Endothelial cell of umbilical vein (primary cell): ENCODE data around the gene OTULINL. TPM values are rescaled to one million over a fixed set of nuclear protein-coding genes. Genes with fewer than 3 reads are reported as not detected.

Experiments
- Bru-seq: library from RNA; stranded (reverse); fragments of 400-500 nt; gene quantifications from one replicate; lab custom pipeline; 2021; lab: Mats Ljungman, UMichigan
- BruChase-seq, 2 experiments: library from RNA; stranded (reverse); fragments of 400-500 nt; gene quantifications; one replicate each; lab custom pipeline; 2021; lab: Mats Ljungman, UMichigan
- BruUV-seq: library from RNA; stranded (reverse); fragments of 400-500 nt; replicated peaks from 2 replicates; lab custom pipeline; 2021; lab: Mats Ljungman, UMichigan
- CTCF ChIA-PET: fragments of 300-600, 350-600 bp; sonication (Branson Sonifier 250); formaldehyde crosslinking; loops from one replicate; lab custom pipeline; 2021; ENCODE audit warnings: antibody characterized with exemption, inconsistent platforms; lab: Charles Lee
- POLR2A ChIA-PET: fragments of 300-600, 350-600 bp; sonication (Branson Sonifier 250); formaldehyde crosslinking; loops from one replicate; lab custom pipeline; 2021; ENCODE audit warnings: antibody characterized with exemption, inconsistent platforms; lab: Charles Lee
- DNase-seq: peaks from one replicate; pipeline ENCODE4 v3.0.0-alpha.2; 2011; ENCODE audit warnings: low read depth, low spot score
- FAIRE-seq: peaks from 2 replicates; lab custom pipeline; 2011; peaks lifted over from hg19 to GRCh38; lab: Jason Lieb, UNC
- H2AFZ ChIP-seq: 2 replicates; pipeline ENCODE4 v1.6.0; 2012; ENCODE audit warnings: low read depth, low read length, control low read depth, inconsistent platforms
- H3K27ac ChIP-seq: 2 replicates; pipeline ENCODE4 v1.5.1; 2011; ENCODE audit warnings: low read depth, mild to moderate bottlenecking, control low read depth, low read length, moderate library complexity; ENCODE audit not compliant: insufficient read depth
- H3K27me3 ChIP-seq, 2 experiments: 2 replicates each; pipeline versions ENCODE4 v1.6.0 to v1.6.1; 2011; ENCODE audit warnings: low read length in 2 of 2, mixed read lengths in 1 of 2; ENCODE audit not compliant: control insufficient read depth in 2 of 2, insufficient read depth in 2 of 2
- H3K36me3 ChIP-seq, 2 experiments: 2 replicates in 1 of 2; 3 replicates in 1 of 2; pipeline ENCODE4 v1.5.1; 2011; ENCODE audit warnings: low read length in 2 of 2, mild to moderate bottlenecking in 1 of 2, moderate library complexity in 1 of 2; ENCODE audit not compliant: control insufficient read depth in 2 of 2, insufficient read depth in 2 of 2; ENCODE audit errors: extremely low read depth in 1 of 2
- H3K4me1 ChIP-seq: 3 replicates; pipeline ENCODE4 v1.5.1; 2011; ENCODE audit warnings: mild to moderate bottlenecking, low read length; ENCODE audit not compliant: control insufficient read depth, insufficient read depth; ENCODE audit errors: extremely low read depth
- H3K4me2 ChIP-seq: 2 replicates; pipeline ENCODE4 v1.6.1; 2011; ENCODE audit warnings: low read length, control low read depth, mixed read lengths; ENCODE audit not compliant: insufficient read depth
- H3K4me3 ChIP-seq, 3 experiments: fragments of 200-600 bp in 1 of 3; sonication (generic), shearing (Covaris generic) in 1 of 3; replicated peaks in 1 of 3; 2 replicates each; pipeline ENCODE4 v1.5.1; 2011 to 2016; ENCODE audit warnings: control low read depth in 3 of 3, low read length in 3 of 3, mild to moderate bottlenecking in 2 of 3, inconsistent platforms in 1 of 3, low read depth in 1 of 3, moderate library complexity in 1 of 3; ENCODE audit not compliant: insufficient read depth in 1 of 3
- H3K79me2 ChIP-seq: 2 replicates; pipeline ENCODE4 v1.6.0; 2012; ENCODE audit warnings: low read length, inconsistent platforms; ENCODE audit not compliant: control insufficient read depth, insufficient read depth
- H3K9ac ChIP-seq: replicated peaks from 2 replicates; pipeline ENCODE3; 2011; ENCODE audit warnings: low read length, control low read depth; ENCODE audit not compliant: insufficient read depth; ENCODE audit errors: extremely low read depth
- H3K9me1 ChIP-seq: replicated peaks from 3 replicates; pipeline ENCODE4 v1.6.0; 2011; ENCODE audit warnings: mild to moderate bottlenecking, low read length; ENCODE audit not compliant: control insufficient read depth, insufficient read depth; ENCODE audit errors: extremely low read depth
- H3K9me3 ChIP-seq: replicated peaks from 2 replicates; pipeline ENCODE4 v1.5.1; 2012; ENCODE audit warnings: low read length, inconsistent platforms; ENCODE audit not compliant: control insufficient read depth, insufficient read depth
- H4K20me1 ChIP-seq: replicated peaks from 2 replicates; pipeline ENCODE3; 2011; ENCODE audit warnings: mild to moderate bottlenecking, low read length; ENCODE audit not compliant: control insufficient read depth, insufficient read depth; ENCODE audit errors: extremely low read depth
- EZH2 ChIP-seq: IDR thresholded peaks from 2 replicates; pipeline ENCODE4 v1.6.1; 2012; ENCODE audit warnings: borderline replicate concordance, low read depth, mild to moderate bottlenecking, moderate library complexity, low read length, inconsistent platforms; ENCODE audit not compliant: severe bottlenecking
- FOS ChIP-seq: IDR thresholded peaks from 2 replicates; pipeline ENCODE4 v1.6.1; 2011; ENCODE audit warnings: mild to moderate bottlenecking, low read length, moderate library complexity, borderline replicate concordance; ENCODE audit not compliant: insufficient read depth
- GATA2 ChIP-seq: IDR thresholded peaks from 2 replicates; pipeline ENCODE4 v1.7.0; 2011; ENCODE audit warnings: low read depth, mild to moderate bottlenecking, moderate library complexity, mixed read lengths, low read length; ENCODE audit not compliant: insufficient read length, insufficient read depth
- JUN ChIP-seq: IDR thresholded peaks from 2 replicates; pipeline ENCODE4 v1.6.1; 2011; ENCODE audit warnings: borderline replicate concordance, low read depth; ENCODE audit not compliant: insufficient read length, insufficient read depth
- MYC ChIP-seq: IDR thresholded peaks from one replicate; pipeline ENCODE4 v1.6.1; 2011; ENCODE audit warnings: mild to moderate bottlenecking, low read depth, low read length
- POLR2A ChIP-seq: IDR thresholded peaks from 2 replicates; pipeline ENCODE4 v1.6.1; 2012; ENCODE audit warnings: low read depth, mild to moderate bottlenecking, control low read depth, low read length
- POLR2AphosphoS5 ChIP-seq: IDR thresholded peaks from 2 replicates; pipeline ENCODE4 v1.6.1; 2012; ENCODE audit warnings: low read depth, mild to moderate bottlenecking, control low read depth, low read length, moderate library complexity; ENCODE audit not compliant: insufficient read depth
- dilution Hi-C: fragments of 300-500 bp; cut with MboI; formaldehyde crosslinking; loops from one replicate; pipeline ENCODE4 v1.15.0; 2019; ENCODE audit warnings: low sequenced_read_pairs; ENCODE audit not compliant: extremely low pct_ligation_motif_present
- intact Hi-C: fragments of 100-400 bp; cut with micrococcal nuclease; formaldehyde crosslinking; loops from one replicate; pipeline ENCODE4 v1.10.0; 2022
- long read RNA-seq: library from polyadenylated mRNA; stranded (forward); transcript quantifications from one replicate; pipeline ENCODE4 v2.0.0, GENCODE V29; 2021
- polyA minus RNA-seq, 3 experiments: library from RNA; depleted of rRNA, polyadenylated mRNA; stranded (reverse); fragments of >200 nt; gene quantifications; 1 replicate in 1 of 3; 2 replicates in 2 of 3; pipeline ENCODE4 v1.2.3, GENCODE V29; 2011
- polyA plus RNA-seq, 4 experiments: library from polyadenylated mRNA; depleted of rRNA in 3 of 4; stranded (reverse) in 3 of 4; unstranded in 1 of 4; fragments of >200 nt; gene quantifications; 2 replicates each; pipeline versions ENCODE4 v1.2.1 to v1.2.3, GENCODE V29; 2011 to 2012; ENCODE audit warnings: missing spikeins in 1 of 4
- total RNA-seq: library from RNA; stranded (reverse); gene quantifications from 2 replicates; pipeline ENCODE4 v1.2.3, GENCODE V29; 2021
- TF ChIP-seq, protein P1 (sequence below): IDR thresholded peaks from 2 replicates; pipeline ENCODE4 v1.6.1; 2011; ENCODE audit not compliant: insufficient read depth, insufficient read length
- TF ChIP-seq, protein P2 (sequence below), 2 donors: IDR thresholded peaks; 1 replicate in 1 of 2; 2 replicates in 1 of 2; pipeline ENCODE4 v1.5.1; 2011; ENCODE audit warnings: low read length in 2 of 2, mild to moderate bottlenecking in 2 of 2, moderate library complexity in 2 of 2, control low read depth in 1 of 2, inconsistent platforms in 1 of 2, low read depth in 1 of 2; ENCODE audit not compliant: insufficient read depth in 1 of 2; ENCODE audit errors: extremely low read depth in 1 of 2

Gene OTULINL
- total RNA-seq (0.37 and 0.42 TPM in 2 replicates), polyA plus RNA-seq (0.03 and 0.08 TPM in 2 replicates), polyA minus RNA-seq (0.17 and 0.19 TPM in 2 replicates), Bru-seq, nascent RNA (percentile 23 among the genes with signal in this experiment), BruChase-seq, experiment 1, labeled RNA remaining after a 6-hour chase (percentile 26 among the genes with signal in this experiment), BruChase-seq, experiment 2, labeled RNA remaining after a 2-hour chase (percentile 25 among the genes with signal in this experiment)
- 0.10 and 0.15 TPM in 2 replicates for polyA plus RNA-seq (2011; cell fraction: cytosol; rRNA removed)
- polyA plus RNA-seq (2011; cell fraction: nucleus; rRNA removed) = 0.12 and 0.17 TPM in 2 replicates
- polyA plus RNA-seq (2012) = 0.11 and 0.25 TPM in 2 replicates
- polyA minus RNA-seq (2011; cell fraction: cytosol; rRNA and poly(A)+ RNA removed) = 20.0 TPM
- 0.19 and 1.1 TPM in 2 replicates for polyA minus RNA-seq (2011; cell fraction: nucleus; rRNA and poly(A)+ RNA removed)
- long read RNA-seq, partial matches to known transcripts = 0 of 2 reads
- long read RNA-seq, other reads (novel, unspliced or antisense) = 0 of 2 reads

DNA sequence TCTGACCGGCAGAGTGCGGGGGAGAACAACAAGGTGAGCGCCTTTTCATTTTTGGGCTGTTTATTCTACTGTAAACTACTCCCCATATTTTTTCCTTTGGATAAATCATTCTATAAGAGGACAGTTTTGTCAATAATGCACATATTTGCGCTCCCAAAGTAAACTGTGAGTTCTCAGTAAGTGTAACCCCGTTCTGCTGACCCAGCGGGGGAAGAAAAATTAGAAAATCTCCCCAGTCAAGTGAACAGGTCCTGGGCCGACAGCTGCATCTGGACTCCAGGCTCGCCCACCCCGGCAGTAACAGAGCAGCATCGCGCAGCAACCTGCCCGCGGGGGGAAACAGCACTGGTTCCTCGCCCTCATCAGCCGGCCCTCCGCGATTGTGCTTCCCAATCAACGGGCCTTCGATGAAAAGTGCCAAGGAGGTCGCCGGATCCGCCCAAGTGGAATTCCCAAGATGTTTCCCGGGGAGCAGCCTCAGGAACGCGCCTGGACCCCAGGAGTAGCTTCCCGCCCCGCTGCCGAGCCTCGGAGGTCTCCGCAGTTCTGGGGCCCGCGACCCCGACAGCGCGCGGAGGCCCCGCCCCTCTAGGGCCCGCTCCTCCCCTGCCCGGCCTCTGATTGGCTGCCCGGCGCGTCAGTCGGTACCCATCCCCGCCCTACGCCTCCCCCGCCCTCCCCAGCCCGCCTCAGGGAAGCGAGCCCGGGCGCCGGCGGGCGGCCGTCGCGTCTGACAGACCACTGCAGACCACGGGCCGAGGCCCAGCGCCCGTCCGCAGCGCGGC lies at the start of gene OTULINL:
TSS of gene OTULINL (plus strand) at position 687 of the 785 bp plus-strand sequence. CDS start 103 bp downstream, outside the sequence.
- dilution Hi-C loops = no loop called here
- Histone ChIP-seq H3K9me3 (no peaks in the 10 kb centered on the region), H3K9ac (no peak within 1 kb of the TSS), H3K4me1 (peaks cover 3% of the 10 kb centered on the region), H3K4me2 (peak within 1 kb of the TSS; percentile 52), H3K9me1 (no peaks in the 10 kb centered on the region), H3K79me2 (no peaks in the 10 kb centered on the region), H3K36me3 (no peaks in the 10 kb centered on the region), H4K20me1 (no peaks in the 10 kb centered on the region), H3K27me3 (peaks cover 30 to 54% of the 10 kb centered on the region in 2 experiments), H3K27ac (no peak within 1 kb of the TSS), H2AFZ (peak within 1 kb of the TSS; percentile 93), H3K4me3 (peak within 1 kb of the TSS; percentile 27 to 56 (median 47))
- DNase-seq = peak; percentile 71
- peak; percentile 21 for TF ChIP-seq EZH2
- TF ChIP-seq, protein P1, sequence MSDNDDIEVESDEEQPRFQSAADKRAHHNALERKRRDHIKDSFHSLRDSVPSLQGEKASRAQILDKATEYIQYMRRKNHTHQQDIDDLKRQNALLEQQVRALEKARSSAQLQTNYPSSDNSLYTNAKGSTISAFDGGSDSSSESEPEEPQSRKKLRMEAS = no peak
- ChIA-PET CTCF (interaction anchor here (1.0 to 1.5 kb wide), 4 partner anchors 10 to 67 kb away, joined by 3 to 11 read pairs (median 4); no protein-coding TSS in a partner anchor), POLR2A (no interaction called here)
- BruUV-seq = no TSS peak
- intact Hi-C loops = no loop called here
- peak; percentile 77 for FAIRE-seq

DNA sequence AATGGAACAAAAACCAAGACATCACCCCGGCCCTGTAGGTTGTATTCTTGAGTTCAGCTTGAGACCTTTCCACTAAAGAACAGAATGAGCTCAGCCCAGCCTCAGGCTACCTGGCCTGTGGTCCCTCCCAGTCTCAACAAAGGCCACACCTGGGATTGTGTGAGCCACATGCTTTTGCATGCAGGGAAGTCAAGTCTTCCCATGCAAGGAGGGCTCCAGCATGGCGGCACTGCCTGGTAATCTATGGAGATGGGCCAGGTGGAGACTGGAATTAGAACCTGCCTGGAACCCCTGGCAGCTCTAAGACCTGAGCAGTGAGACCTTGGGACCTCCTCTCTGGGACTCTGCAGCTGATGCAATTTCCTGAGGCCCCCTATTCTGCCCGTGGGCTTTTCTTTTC lies 49.4 kb upstream of the OTULINL start:
- TF ChIP-seq POLR2A (no peak), EZH2 (no peak), POLR2AphosphoS5 (no peak), GATA2 (no peak), FOS (no peak), MYC (no peak), JUN (no peak)
- TF ChIP-seq, protein P2, sequence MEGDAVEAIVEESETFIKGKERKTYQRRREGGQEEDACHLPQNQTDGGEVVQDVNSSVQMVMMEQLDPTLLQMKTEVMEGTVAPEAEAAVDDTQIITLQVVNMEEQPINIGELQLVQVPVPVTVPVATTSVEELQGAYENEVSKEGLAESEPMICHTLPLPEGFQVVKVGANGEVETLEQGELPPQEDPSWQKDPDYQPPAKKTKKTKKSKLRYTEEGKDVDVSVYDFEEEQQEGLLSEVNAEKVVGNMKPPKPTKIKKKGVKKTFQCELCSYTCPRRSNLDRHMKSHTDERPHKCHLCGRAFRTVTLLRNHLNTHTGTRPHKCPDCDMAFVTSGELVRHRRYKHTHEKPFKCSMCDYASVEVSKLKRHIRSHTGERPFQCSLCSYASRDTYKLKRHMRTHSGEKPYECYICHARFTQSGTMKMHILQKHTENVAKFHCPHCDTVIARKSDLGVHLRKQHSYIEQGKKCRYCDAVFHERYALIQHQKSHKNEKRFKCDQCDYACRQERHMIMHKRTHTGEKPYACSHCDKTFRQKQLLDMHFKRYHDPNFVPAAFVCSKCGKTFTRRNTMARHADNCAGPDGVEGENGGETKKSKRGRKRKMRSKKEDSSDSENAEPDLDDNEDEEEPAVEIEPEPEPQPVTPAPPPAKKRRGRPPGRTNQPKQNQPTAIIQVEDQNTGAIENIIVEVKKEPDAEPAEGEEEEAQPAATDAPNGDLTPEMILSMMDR (IDR thresholded peaks at IDR 0.05; ENCODE audit: extremely low read depth in 1 of 2, insufficient read depth in 1 of 2, low read depth in 1 of 2, low read length in 2 of 2) = no peak
- TF ChIP-seq, protein P1 = no peak
- Histone ChIP-seq H3K27me3 (peaks cover 0 to 7% of the 10 kb centered on the region in 2 experiments), H2AFZ (no peak overlapping the region), H3K79me2 (no peaks in the 10 kb centered on the region), H3K9ac (no peak overlapping the region), H3K9me3 (no peaks in the 10 kb centered on the region), H4K20me1 (no peaks in the 10 kb centered on the region), H3K36me3 (no peaks in the 10 kb centered on the region), H3K27ac (no peak overlapping the region), H3K9me1 (no peaks in the 10 kb centered on the region), H3K4me3 (no peak overlapping the region), H3K4me1 (peaks cover 2% of the 10 kb centered on the region), H3K4me2 (no peak overlapping the region)
- no TSS peak for BruUV-seq
- dilution Hi-C loops (loop anchor here (25.0 kb wide), 1 partner anchor 105 kb away; no protein-coding TSS in a partner anchor), intact Hi-C loops (no loop called here)
- CTCF ChIA-PET = no interaction called here
- FAIRE-seq (no peak), DNase-seq (no peak)
- POLR2A ChIA-PET = no interaction called here
